Activated T-cell treated with anti-CD3 and anti-CD28 coated beads for 4 hours (primary cell): ENCODE measurements around the gene ATF7.

Experiments used
- DNase-seq: peaks from one replicate; pipeline ENCODE4 v3.0.0-alpha.2; 2020

Gene ATF7

GRCh38 chr12:53480491-53481442, 145.4 kb downstream of the ATF7 start:
- no peak for DNase-seq

- DNase-seq = no peak
Observed at GRCh38 chr12:53479331-53479730, 146.9 kb downstream of the ATF7 start.

- no peak for DNase-seq
Observed at GRCh38 chr12:53478865-53479264, 147.3 kb downstream of the ATF7 start.

GRCh38 chr12:53476769-53477209, 149.4 kb downstream of the ATF7 start:
- no peak for DNase-seq

- DNase-seq = no peak
Observed at GRCh38 chr12:53474819-53475218, 151.4 kb downstream of the ATF7 start.

- no peak for DNase-seq
Observed at GRCh38 chr12:53474077-53474476, 152.1 kb downstream of the ATF7 start.

GRCh38 chr12:53472056-53472582, 154.1 kb downstream of the ATF7 start:
- DNase-seq = no peak

- DNase-seq = no peak
Observed at GRCh38 chr12:53468282-53468681, 157.9 kb downstream of the ATF7 start.

GRCh38 chr12:53467880-53468279, 158.3 kb downstream of the ATF7 start:
- DNase-seq = no peak

- DNase-seq = no peak
Observed at GRCh38 chr12:53467082-53467481, 159.1 kb downstream of the ATF7 start.

GRCh38 chr12:53466640-53467039, 159.5 kb downstream of the ATF7 start:
- no peak for DNase-seq

GRCh38 chr12:53465679-53466078, 160.5 kb downstream of the ATF7 start:
- DNase-seq = no peak

GRCh38 chr12:53464685-53465418, 161.3 kb downstream of the ATF7 start:
- DNase-seq = no peak

GRCh38 chr12:53463802-53464560, 162.2 kb downstream of the ATF7 start:
- no peak for DNase-seq

- no peak for DNase-seq
Observed at GRCh38 chr12:53462935-53463334, 163.2 kb downstream of the ATF7 start.

GRCh38 chr12:53461591-53461990, 164.6 kb downstream of the ATF7 start:
- DNase-seq = no peak

- DNase-seq = no peak
Observed at GRCh38 chr12:53461059-53461458, 165.1 kb downstream of the ATF7 start.

- no peak for DNase-seq
Observed at GRCh38 chr12:53459097-53459496, 167.1 kb downstream of the ATF7 start.
